Measurements from ENCODE around the gene MCRIP2. TPM values are rescaled to one million over a fixed set of nuclear protein-coding genes. Genes with fewer than 3 reads are reported as not detected.

Gene MCRIP2
- total and polyA plus RNA-seq, 9 of the 15 experiments (the other 6 are each of a cell fraction or from before 2014, with no cell fraction given), result 0.80 to 120 (median 35.2) TPM

- WGBS (ENCODE audit: insufficient coverage, low coverage, missing lambda C conversion rate), result 10% methylated on average over 30 of the region's 64 CpGs
- in situ Hi-C loops (cut with MboI) (no loop called here), intact Hi-C loops (cut with micrococcal nuclease) (no loop called here)
- peaks cover 6 to 12% of the 10 kb centered on the region in 2 experiments; a peak in 4 of 5 replicates for H3K27me3 ChIP-seq (ENCODE audit: control insufficient read depth in 2 of 2, insufficient read depth in 2 of 2, low read length in 2 of 2)
- 0 out of 2 replicates have a peak overlapping the region, but pooled peaks have one; percentile 40 for H2AFZ ChIP-seq (ENCODE audit: low read depth, low read length)
- H3K79me2 ChIP-seq (ENCODE audit: control insufficient read depth, insufficient read depth, low read length), result peaks cover 11% of the 10 kb centered on the region; the same call in 2 of the 3 replicates
- BruUV-seq (replicated peaks), result no TSS peak
- H3K4me3 ChIP-seq, result peak overlapping the region; percentile 45
- H3K27ac ChIP-seq (ENCODE audit: extremely low read depth, low read depth, low read length), result no peak overlapping the region
- FAIRE-seq (no peak), DNase-seq (ENCODE audit: extremely low read depth in 1 of 4, low spot score in 3 of 4) (peak; percentile 43 to 48 (median 46)), ATAC-seq (peak; percentile 51)
- peak overlapping the region in 1 of 2 experiments; percentile 81; a peak in 2 of 4 replicates for H3K9ac ChIP-seq (ENCODE audit: insufficient read depth in 1 of 2, low read depth in 2 of 2, low read length in 2 of 2)
- H3K4me2 ChIP-seq (ENCODE audit: insufficient read depth, low read length), result peak overlapping the region; percentile 58; the same call in 1 of the 2 replicates
- H3K36me3 ChIP-seq (ENCODE audit: control insufficient read depth, insufficient read depth, low read length), result peaks cover under 1% of the 10 kb centered on the region; the same call in 1 of the 3 replicates
- ChIA-PET POLR2A (interaction anchor here (0.6 to 1.2 kb wide), 2 partner anchors 14 to 21 kb away, joined by 3 to 4 read pairs; no protein-coding TSS in a partner anchor), CTCF (ENCODE audit: low intra/inter-chr PET ratio) (no interaction called here)
- H4K20me1 ChIP-seq (replicated peaks; ENCODE audit: control insufficient read depth, insufficient read depth, low read length), result no peaks in the 10 kb centered on the region
- H3K9me3 ChIP-seq (replicated peaks; ENCODE audit: control insufficient read depth, insufficient read depth, low read depth, low read length), result no peaks in the 10 kb centered on the region
- peak; percentile 9 for TF ChIP-seq CHD1 (IDR thresholded peaks at IDR 0.05; ENCODE audit: low read length)
- peak; percentile 24; the same call in 1 of the 2 replicates for TF ChIP-seq NR2C2 (CRISPR knock-in tag; IDR thresholded peaks at IDR 0.05)
- TF ChIP-seq NR2C2 (tag; IDR thresholded peaks at IDR 0.05), result no peak; the same call in 1 of the 2 replicates
- peak; percentile 33; the same call in 1 of the 2 replicates for TF ChIP-seq NR2C1 (IDR thresholded peaks at IDR 0.05)
- peak; percentile 46; the same call in 1 of the 2 replicates for TF ChIP-seq NR2C1 (tag; IDR thresholded peaks at IDR 0.05)
- no peak for TF ChIP-seq C11orf30 (IDR thresholded peaks at IDR 0.05; ENCODE audit: low read depth)
- TF ChIP-seq ZNF232 (CRISPR knock-in tag; IDR thresholded peaks at IDR 0.05), result no peak
- peak in 1 of 2 experiments; percentile 55 for TF ChIP-seq E2F6 (IDR thresholded peaks at IDR 0.05; ENCODE audit: borderline replicate concordance in 1 of 2, extremely low read depth in 1 of 2, insufficient read depth in 1 of 2, insufficient read length in 1 of 2, low read depth in 1 of 2, low read length in 1 of 2, poor library complexity in 1 of 2, severe bottlenecking in 1 of 2)
- H3K4me1 ChIP-seq (replicated peaks in 1 of 2; ENCODE audit: control insufficient read depth in 2 of 2, insufficient read depth in 2 of 2, low read length in 2 of 2), result peaks cover 9 to 64% of the 10 kb centered on the region in 2 experiments
- H3K9me1 ChIP-seq (ENCODE audit: control insufficient read depth, insufficient read depth, low read length), result peaks cover 2% of the 10 kb centered on the region
Measured at GRCh38 chr16:694187-694862, 52.7 kb downstream of the MCRIP2 start.
